WTC11 (cell line): ENCODE data around the gene STX17. TPM values are rescaled to one million over a fixed set of nuclear protein-coding genes. Genes with fewer than 3 reads are reported as not detected.

Experiments used
- ATAC-seq: fragments of 200-7000 bp; cut with Tn5 transposase; 2 replicates; pipeline ENCODE4 v1.10.0; 2021; ENCODE audit warnings: mild to moderate bottlenecking, moderate library complexity
- CTCF ChIA-PET: fragments of 300-600 bp; sonication (Branson Sonifier 250); formaldehyde crosslinking; loops from one replicate; lab custom pipeline; 2021; ENCODE audit warnings: antibody characterized with exemption; lab: Charles Lee
- POLR2A ChIA-PET: fragments of 350-600 bp; sonication (Branson Sonifier 250); formaldehyde crosslinking; loops from one replicate; lab custom pipeline; 2021; ENCODE audit warnings: antibody characterized with exemption; lab: Charles Lee
- DNase-seq: peaks from one replicate; pipeline ENCODE4 v3.0.0; 2021; ENCODE audit warnings: low spot score
- H3K27ac Mint-ChIP-seq: 2 replicates; pipeline ENCODE4 v1.8.0; 2021; ENCODE audit warnings: mixed read lengths
- H3K27me3 Mint-ChIP-seq: 2 replicates; pipeline ENCODE4 v1.8.0; 2021; ENCODE audit warnings: low read depth, mild to moderate bottlenecking, moderate library complexity, mixed read lengths
- H3K36me3 Mint-ChIP-seq: 2 replicates; pipeline ENCODE4 v1.8.0; 2021; ENCODE audit warnings: mixed read lengths
- H3K4me1 Mint-ChIP-seq: 2 replicates; pipeline ENCODE4 v1.8.0; 2022; ENCODE audit warnings: mixed read lengths
- H3K4me3 Mint-ChIP-seq: 2 replicates; pipeline ENCODE4 v1.8.0; 2021; ENCODE audit warnings: mild to moderate bottlenecking, moderate library complexity, mixed read lengths
- H3K9me3 Mint-ChIP-seq: 2 replicates; pipeline ENCODE4 v1.8.0; 2021; ENCODE audit warnings: mixed read lengths
- NFYB ChIP-seq: sonication (generic); formaldehyde crosslinking; conservative IDR thresholded peaks from 2 replicates; pipeline ENCODE4 v1.8.0; 2022; ENCODE audit warnings: low read depth, missing genetic modification reagents
- NR1H2 ChIP-seq: sonication (generic); formaldehyde crosslinking; IDR thresholded peaks from 2 replicates; pipeline ENCODE4 v1.9.0; 2021; ENCODE audit warnings: mild to moderate bottlenecking, moderate library complexity, missing genetic modification reagents
- NR3C1 ChIP-seq: sonication (generic); formaldehyde crosslinking; conservative IDR thresholded peaks from 2 replicates; pipeline ENCODE4 v1.8.1; 2023; ENCODE audit warnings: low read depth, mild to moderate bottlenecking, missing genetic modification reagents
- SOX15 ChIP-seq: fragments of 250-450 bp; sonication (Bioruptor Pico); IDR thresholded peaks from 2 replicates; pipeline ENCODE4 v1.9.0; 2021; ENCODE audit warnings: mild to moderate bottlenecking
- TCF7 ChIP-seq: sonication (generic); formaldehyde crosslinking; IDR thresholded peaks from 2 replicates; pipeline ENCODE4 v1.8.0; 2022; ENCODE audit warnings: mild to moderate bottlenecking, low read depth, missing genetic modification reagents, moderate library complexity
- TEAD1 ChIP-seq: sonication (generic); formaldehyde crosslinking; IDR thresholded peaks from 2 replicates; pipeline ENCODE4 v1.8.0; 2022; ENCODE audit warnings: mild to moderate bottlenecking, missing genetic modification reagents
- ZBTB21 ChIP-seq: sonication (generic); formaldehyde crosslinking; IDR thresholded peaks from 2 replicates; pipeline ENCODE4 v1.8.1; 2023; ENCODE audit warnings: mild to moderate bottlenecking, missing genetic modification reagents, borderline replicate concordance
- ZNF121 ChIP-seq: sonication (generic); formaldehyde crosslinking; IDR thresholded peaks from 2 replicates; pipeline ENCODE4 v1.8.0; 2023; ENCODE audit warnings: missing genetic modification reagents
- ZNF317 ChIP-seq: sonication (generic); formaldehyde crosslinking; IDR thresholded peaks from 2 replicates; pipeline ENCODE4 v1.8.1; 2023; ENCODE audit warnings: low read depth, mild to moderate bottlenecking, moderate library complexity, missing genetic modification reagents, borderline replicate concordance
- total RNA-seq: library from RNA; stranded (reverse); gene quantifications from 3 replicates; pipeline ENCODE4 v1.2.3, GENCODE V29; 2021
- TF ChIP-seq, protein P1 (sequence below): fragments of 250-450 bp; sonication (Bioruptor Pico); IDR thresholded peaks from 2 replicates; pipeline ENCODE4 v1.9.0; 2021; ENCODE audit warnings: mild to moderate bottlenecking
- TF ChIP-seq, protein P2 (sequence below): sonication (generic); formaldehyde crosslinking; IDR thresholded peaks from 2 replicates; pipeline ENCODE4 v1.8.0; 2022; ENCODE audit warnings: mild to moderate bottlenecking, missing genetic modification reagents
- TF ChIP-seq, protein P3 (sequence below): sonication (generic); formaldehyde crosslinking; IDR thresholded peaks from 2 replicates; pipeline ENCODE4 v1.8.1; 2023; ENCODE audit warnings: mild to moderate bottlenecking, moderate library complexity, missing genetic modification reagents
- TF ChIP-seq, protein P4 (sequence below): fragments of 250-450 bp; sonication (Bioruptor Pico); IDR thresholded peaks from 2 replicates; pipeline ENCODE4 v2.1.2; 2022; ENCODE audit warnings: mild to moderate bottlenecking, moderate library complexity
- TF ChIP-seq, protein P5 (sequence below): sonication (generic); formaldehyde crosslinking; IDR thresholded peaks from 2 replicates; pipeline ENCODE4 v1.8.1; 2023; ENCODE audit warnings: mild to moderate bottlenecking, missing genetic modification reagents, moderate library complexity
- TF ChIP-seq, protein P6 (sequence below): sonication (generic); formaldehyde crosslinking; IDR thresholded peaks from 2 replicates; pipeline ENCODE4 v1.8.0; 2022; ENCODE audit warnings: mild to moderate bottlenecking, missing genetic modification reagents
- TF ChIP-seq, protein P7 (sequence below): sonication (generic); formaldehyde crosslinking; IDR thresholded peaks from 2 replicates; pipeline ENCODE4 v1.8.0; 2023; ENCODE audit warnings: missing genetic modification reagents, mild to moderate bottlenecking, borderline replicate concordance
- TF ChIP-seq, protein P8 (sequence below): sonication (generic); formaldehyde crosslinking; IDR thresholded peaks from 2 replicates; pipeline ENCODE4 v1.8.0; 2023; ENCODE audit warnings: mild to moderate bottlenecking, missing genetic modification reagents
- TF ChIP-seq, protein P9 (sequence below): sonication (generic); formaldehyde crosslinking; IDR thresholded peaks from 2 replicates; pipeline ENCODE4 v1.8.1; 2022; ENCODE audit warnings: mild to moderate bottlenecking, missing genetic modification reagents, moderate library complexity, borderline replicate concordance
- TF ChIP-seq, protein P10 (sequence below): sonication (generic); formaldehyde crosslinking; IDR thresholded peaks from 2 replicates; pipeline ENCODE4 v1.8.1; 2023; ENCODE audit warnings: mild to moderate bottlenecking, missing genetic modification reagents, moderate library complexity

STX17 gene
- total RNA-seq, 1 experiment from 2014 or later = 22.1 TPM

DNA sequence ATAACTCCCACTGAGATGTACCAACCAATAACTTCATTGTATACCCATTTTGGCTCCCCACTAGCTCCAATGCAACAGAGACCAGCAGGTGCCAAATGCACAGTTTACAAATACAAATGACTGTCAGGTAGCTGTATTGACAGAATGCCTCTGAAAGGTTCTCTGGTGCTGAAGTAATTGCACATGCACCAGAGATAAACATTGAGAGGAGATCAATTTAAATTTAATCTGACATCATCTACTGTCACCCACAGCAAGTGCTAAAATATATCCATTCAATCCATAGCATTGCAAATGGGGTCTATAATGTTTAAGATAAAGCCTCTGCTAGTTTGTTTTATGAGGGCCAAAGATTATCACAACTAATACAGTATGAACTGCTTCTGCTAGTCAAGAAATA, 80.2 kb downstream of the STX17 start:
- DNase-seq = no peak

More for the DNA sequence above, 80.2 kb downstream of the STX17 start:
- peaks cover 6% of the 10 kb centered on the region for H3K4me1 Mint-ChIP-seq
- TF ChIP-seq, protein P1, sequence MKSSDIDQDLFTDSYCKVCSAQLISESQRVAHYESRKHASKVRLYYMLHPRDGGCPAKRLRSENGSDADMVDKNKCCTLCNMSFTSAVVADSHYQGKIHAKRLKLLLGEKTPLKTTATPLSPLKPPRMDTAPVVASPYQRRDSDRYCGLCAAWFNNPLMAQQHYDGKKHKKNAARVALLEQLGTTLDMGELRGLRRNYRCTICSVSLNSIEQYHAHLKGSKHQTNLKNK (CRISPR knock-in tag) = no peak
- TF ChIP-seq, protein P2, sequence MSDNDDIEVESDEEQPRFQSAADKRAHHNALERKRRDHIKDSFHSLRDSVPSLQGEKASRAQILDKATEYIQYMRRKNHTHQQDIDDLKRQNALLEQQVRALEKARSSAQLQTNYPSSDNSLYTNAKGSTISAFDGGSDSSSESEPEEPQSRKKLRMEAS (CRISPR knock-in tag) = no peak
- TF ChIP-seq, protein P3, sequence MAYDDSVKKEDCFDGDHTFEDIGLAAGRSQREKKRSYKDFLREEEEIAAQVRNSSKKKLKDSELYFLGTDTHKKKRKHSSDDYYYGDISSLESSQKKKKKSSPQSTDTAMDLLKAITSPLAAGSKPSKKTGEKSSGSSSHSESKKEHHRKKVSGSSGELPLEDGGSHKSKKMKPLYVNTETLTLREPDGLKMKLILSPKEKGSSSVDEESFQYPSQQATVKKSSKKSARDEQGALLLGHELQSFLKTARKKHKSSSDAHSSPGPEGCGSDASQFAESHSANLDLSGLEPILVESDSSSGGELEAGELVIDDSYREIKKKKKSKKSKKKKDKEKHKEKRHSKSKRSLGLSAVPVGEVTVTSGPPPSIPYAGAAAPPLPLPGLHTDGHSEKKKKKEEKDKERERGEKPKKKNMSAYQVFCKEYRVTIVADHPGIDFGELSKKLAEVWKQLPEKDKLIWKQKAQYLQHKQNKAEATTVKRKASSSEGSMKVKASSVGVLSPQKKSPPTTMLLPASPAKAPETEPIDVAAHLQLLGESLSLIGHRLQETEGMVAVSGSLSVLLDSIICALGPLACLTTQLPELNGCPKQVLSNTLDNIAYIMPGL (CRISPR knock-in tag) = no peak
- TF ChIP-seq NR1H2 (CRISPR knock-in tag) (no peak), ZNF121 (CRISPR knock-in tag) (no peak), NR3C1 (CRISPR knock-in tag) (no peak), NFYB (CRISPR knock-in tag) (no peak), SOX15 (CRISPR knock-in tag) (no peak), TCF7 (CRISPR knock-in tag) (no peak), ZNF317 (CRISPR knock-in tag) (no peak), TEAD1 (CRISPR knock-in tag) (no peak), ZBTB21 (CRISPR knock-in tag) (no peak)
- TF ChIP-seq, protein P4, sequence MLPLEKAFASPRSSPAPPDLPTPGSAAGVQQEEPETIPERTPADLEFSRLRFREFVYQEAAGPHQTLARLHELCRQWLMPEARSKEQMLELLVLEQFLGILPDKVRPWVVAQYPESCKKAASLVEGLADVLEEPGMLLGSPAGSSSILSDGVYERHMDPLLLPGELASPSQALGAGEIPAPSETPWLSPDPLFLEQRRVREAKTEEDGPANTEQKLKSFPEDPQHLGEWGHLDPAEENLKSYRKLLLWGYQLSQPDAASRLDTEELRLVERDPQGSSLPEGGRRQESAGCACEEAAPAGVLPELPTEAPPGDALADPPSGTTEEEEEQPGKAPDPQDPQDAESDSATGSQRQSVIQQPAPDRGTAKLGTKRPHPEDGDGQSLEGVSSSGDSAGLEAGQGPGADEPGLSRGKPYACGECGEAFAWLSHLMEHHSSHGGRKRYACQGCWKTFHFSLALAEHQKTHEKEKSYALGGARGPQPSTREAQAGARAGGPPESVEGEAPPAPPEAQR = no peak
- TF ChIP-seq, protein P5, sequence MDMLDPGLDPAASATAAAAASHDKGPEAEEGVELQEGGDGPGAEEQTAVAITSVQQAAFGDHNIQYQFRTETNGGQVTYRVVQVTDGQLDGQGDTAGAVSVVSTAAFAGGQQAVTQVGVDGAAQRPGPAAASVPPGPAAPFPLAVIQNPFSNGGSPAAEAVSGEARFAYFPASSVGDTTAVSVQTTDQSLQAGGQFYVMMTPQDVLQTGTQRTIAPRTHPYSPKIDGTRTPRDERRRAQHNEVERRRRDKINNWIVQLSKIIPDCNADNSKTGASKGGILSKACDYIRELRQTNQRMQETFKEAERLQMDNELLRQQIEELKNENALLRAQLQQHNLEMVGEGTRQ (CRISPR knock-in tag) = no peak
- TF ChIP-seq, protein P6, sequence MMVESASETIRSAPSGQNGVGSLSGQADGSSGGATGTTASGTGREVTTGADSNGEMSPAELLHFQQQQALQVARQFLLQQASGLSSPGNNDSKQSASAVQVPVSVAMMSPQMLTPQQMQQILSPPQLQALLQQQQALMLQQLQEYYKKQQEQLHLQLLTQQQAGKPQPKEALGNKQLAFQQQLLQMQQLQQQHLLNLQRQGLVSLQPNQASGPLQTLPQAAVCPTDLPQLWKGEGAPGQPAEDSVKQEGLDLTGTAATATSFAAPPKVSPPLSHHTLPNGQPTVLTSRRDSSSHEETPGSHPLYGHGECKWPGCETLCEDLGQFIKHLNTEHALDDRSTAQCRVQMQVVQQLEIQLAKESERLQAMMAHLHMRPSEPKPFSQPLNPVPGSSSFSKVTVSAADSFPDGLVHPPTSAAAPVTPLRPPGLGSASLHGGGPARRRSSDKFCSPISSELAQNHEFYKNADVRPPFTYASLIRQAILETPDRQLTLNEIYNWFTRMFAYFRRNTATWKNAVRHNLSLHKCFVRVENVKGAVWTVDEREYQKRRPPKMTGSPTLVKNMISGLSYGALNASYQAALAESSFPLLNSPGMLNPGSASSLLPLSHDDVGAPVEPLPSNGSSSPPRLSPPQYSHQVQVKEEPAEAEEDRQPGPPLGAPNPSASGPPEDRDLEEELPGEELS (CRISPR knock-in tag) = no peak
- TF ChIP-seq, protein P7, sequence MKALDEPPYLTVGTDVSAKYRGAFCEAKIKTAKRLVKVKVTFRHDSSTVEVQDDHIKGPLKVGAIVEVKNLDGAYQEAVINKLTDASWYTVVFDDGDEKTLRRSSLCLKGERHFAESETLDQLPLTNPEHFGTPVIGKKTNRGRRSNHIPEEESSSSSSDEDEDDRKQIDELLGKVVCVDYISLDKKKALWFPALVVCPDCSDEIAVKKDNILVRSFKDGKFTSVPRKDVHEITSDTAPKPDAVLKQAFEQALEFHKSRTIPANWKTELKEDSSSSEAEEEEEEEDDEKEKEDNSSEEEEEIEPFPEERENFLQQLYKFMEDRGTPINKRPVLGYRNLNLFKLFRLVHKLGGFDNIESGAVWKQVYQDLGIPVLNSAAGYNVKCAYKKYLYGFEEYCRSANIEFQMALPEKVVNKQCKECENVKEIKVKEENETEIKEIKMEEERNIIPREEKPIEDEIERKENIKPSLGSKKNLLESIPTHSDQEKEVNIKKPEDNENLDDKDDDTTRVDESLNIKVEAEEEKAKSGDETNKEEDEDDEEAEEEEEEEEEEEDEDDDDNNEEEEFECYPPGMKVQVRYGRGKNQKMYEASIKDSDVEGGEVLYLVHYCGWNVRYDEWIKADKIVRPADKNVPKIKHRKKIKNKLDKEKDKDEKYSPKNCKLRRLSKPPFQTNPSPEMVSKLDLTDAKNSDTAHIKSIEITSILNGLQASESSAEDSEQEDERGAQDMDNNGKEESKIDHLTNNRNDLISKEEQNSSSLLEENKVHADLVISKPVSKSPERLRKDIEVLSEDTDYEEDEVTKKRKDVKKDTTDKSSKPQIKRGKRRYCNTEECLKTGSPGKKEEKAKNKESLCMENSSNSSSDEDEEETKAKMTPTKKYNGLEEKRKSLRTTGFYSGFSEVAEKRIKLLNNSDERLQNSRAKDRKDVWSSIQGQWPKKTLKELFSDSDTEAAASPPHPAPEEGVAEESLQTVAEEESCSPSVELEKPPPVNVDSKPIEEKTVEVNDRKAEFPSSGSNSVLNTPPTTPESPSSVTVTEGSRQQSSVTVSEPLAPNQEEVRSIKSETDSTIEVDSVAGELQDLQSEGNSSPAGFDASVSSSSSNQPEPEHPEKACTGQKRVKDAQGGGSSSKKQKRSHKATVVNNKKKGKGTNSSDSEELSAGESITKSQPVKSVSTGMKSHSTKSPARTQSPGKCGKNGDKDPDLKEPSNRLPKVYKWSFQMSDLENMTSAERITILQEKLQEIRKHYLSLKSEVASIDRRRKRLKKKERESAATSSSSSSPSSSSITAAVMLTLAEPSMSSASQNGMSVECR = no peak
- TF ChIP-seq, protein P8, sequence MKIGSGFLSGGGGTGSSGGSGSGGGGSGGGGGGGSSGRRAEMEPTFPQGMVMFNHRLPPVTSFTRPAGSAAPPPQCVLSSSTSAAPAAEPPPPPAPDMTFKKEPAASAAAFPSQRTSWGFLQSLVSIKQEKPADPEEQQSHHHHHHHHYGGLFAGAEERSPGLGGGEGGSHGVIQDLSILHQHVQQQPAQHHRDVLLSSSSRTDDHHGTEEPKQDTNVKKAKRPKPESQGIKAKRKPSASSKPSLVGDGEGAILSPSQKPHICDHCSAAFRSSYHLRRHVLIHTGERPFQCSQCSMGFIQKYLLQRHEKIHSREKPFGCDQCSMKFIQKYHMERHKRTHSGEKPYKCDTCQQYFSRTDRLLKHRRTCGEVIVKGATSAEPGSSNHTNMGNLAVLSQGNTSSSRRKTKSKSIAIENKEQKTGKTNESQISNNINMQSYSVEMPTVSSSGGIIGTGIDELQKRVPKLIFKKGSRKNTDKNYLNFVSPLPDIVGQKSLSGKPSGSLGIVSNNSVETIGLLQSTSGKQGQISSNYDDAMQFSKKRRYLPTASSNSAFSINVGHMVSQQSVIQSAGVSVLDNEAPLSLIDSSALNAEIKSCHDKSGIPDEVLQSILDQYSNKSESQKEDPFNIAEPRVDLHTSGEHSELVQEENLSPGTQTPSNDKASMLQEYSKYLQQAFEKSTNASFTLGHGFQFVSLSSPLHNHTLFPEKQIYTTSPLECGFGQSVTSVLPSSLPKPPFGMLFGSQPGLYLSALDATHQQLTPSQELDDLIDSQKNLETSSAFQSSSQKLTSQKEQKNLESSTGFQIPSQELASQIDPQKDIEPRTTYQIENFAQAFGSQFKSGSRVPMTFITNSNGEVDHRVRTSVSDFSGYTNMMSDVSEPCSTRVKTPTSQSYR = no peak
- TF ChIP-seq, protein P9, sequence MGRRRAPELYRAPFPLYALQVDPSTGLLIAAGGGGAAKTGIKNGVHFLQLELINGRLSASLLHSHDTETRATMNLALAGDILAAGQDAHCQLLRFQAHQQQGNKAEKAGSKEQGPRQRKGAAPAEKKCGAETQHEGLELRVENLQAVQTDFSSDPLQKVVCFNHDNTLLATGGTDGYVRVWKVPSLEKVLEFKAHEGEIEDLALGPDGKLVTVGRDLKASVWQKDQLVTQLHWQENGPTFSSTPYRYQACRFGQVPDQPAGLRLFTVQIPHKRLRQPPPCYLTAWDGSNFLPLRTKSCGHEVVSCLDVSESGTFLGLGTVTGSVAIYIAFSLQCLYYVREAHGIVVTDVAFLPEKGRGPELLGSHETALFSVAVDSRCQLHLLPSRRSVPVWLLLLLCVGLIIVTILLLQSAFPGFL (CRISPR knock-in tag) = no peak
- TF ChIP-seq, protein P10, sequence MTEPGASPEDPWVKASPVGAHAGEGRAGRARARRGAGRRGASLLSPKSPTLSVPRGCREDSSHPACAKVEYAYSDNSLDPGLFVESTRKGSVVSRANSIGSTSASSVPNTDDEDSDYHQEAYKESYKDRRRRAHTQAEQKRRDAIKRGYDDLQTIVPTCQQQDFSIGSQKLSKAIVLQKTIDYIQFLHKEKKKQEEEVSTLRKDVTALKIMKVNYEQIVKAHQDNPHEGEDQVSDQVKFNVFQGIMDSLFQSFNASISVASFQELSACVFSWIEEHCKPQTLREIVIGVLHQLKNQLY (CRISPR knock-in tag) = no peak
- TF ChIP-seq, all 79 proteins: peak for 0
- CTCF ChIA-PET = interaction anchor here (1.6 kb wide), 1 partner anchor 24 kb away, joined by 4 read pairs; no protein-coding TSS in a partner anchor
- POLR2A ChIA-PET = no interaction called here
- H3K9me3 Mint-ChIP-seq = peaks cover 40% of the 10 kb centered on the region
- H3K27me3 Mint-ChIP-seq = no peaks in the 10 kb centered on the region; the same call in 1 of the 2 replicates
- H3K36me3 Mint-ChIP-seq = peaks cover 38% of the 10 kb centered on the region
- H3K4me3 Mint-ChIP-seq = no peak overlapping the region
- ATAC-seq = no peak
- H3K27ac Mint-ChIP-seq = no peak overlapping the region
